Psoas muscle (tissue), 8 donors: ENCODE data around the gene SLC46A1. TPM values are rescaled to one million over a fixed set of nuclear protein-coding genes. Genes with fewer than 3 reads are reported as not detected.

ENCODE experiments used
- ATAC-seq, 4 donors: fragments of 200-7000 bp; cut with Tn5 transposase; one replicate each; pipeline ENCODE4 v1.9.1; 2020; ENCODE audit warnings: moderate library complexity in 3 of 4, mild to moderate bottlenecking in 2 of 4
- DNase-seq, 2 donors: peaks; one replicate each; pipeline ENCODE4 v3.0.0-alpha.2; 2020
- H3K27ac ChIP-seq: fragments of 200-600 bp; one replicate; pipeline ENCODE4 v1.8.0; 2022
- H3K27me3 ChIP-seq, 3 donors: fragments of 200-600 bp in 1 of 3; one replicate each; pipeline versions ENCODE4 v1.6.1 to v1.8.0; 2013 to 2022; ENCODE audit warnings: low read length in 2 of 3, mild to moderate bottlenecking in 2 of 3, moderate library complexity in 1 of 3; ENCODE audit not compliant: insufficient read depth in 3 of 3
- H3K36me3 ChIP-seq, 2 donors: fragments of 200-600 bp in 1 of 2; one replicate each; pipeline versions ENCODE4 v1.6.1 to v1.8.0; 2013 to 2022; ENCODE audit warnings: low read depth in 1 of 2, mild to moderate bottlenecking in 1 of 2, moderate library complexity in 1 of 2; ENCODE audit not compliant: insufficient read depth in 1 of 2
- H3K4me1 ChIP-seq: fragments of 200-600 bp; one replicate; pipeline ENCODE4 v1.8.0; 2022
- H3K4me3 ChIP-seq: fragments of 200-600 bp; one replicate; pipeline ENCODE4 v1.8.0; 2022; ENCODE audit warnings: mild to moderate bottlenecking
- H3K9me3 ChIP-seq: fragments of 200-600 bp; one replicate; pipeline ENCODE4 v1.8.0; 2022
- CTCF ChIP-seq: fragments of 200-600 bp; IDR thresholded peaks from one replicate; pipeline ENCODE4 v1.8.0; 2022; ENCODE audit warnings: antibody characterized with exemption
- WGBS, 3 donors: extraction: QIAGEN DNeasy Blood & Tissue Kit; methylation state at CpG; one replicate each; pipeline versions ENCODE4 v1.1.6 to v1.1.7; 2013; 5-methylcytosine and 5-hydroxymethylcytosine counted together
- intact Hi-C, 2 donors: fragments of 100-400 bp; cut with DNase I; formaldehyde crosslinking; loops; one replicate each; pipeline versions ENCODE4 v1.11.0 to v1.14.2; 2022
- polyA plus RNA-seq, 3 donors: library from polyadenylated mRNA; stranded (reverse); fragments of 200-250 nt; gene quantifications; one replicate each; pipeline ENCODE4 v1.2.3, GENCODE V29; 2013
- total RNA-seq, 4 donors: library from RNA; stranded (reverse); fragmentation: NEBNext Ultra II Directional in 2 of 4; extraction: Animal tissue kit (Norgen Biotek cat#: 25700) in 2 of 4; gene quantifications; one replicate each; pipeline versions ENCODE4 v1.2.1 to v1.2.4, GENCODE V29; 2021 to 2023
- donor health status: healthy with polysubstance abuse.
- donor health status: DM: no; HTN: no; CAD: no; lungs with moderate emphysema.
- donor health status: Bipolar disorder and iron deficiency.
- donor health status: healthy.
- donor health status: DM: yes; HTN: yes; CAD: no.
- donor health status: DM: no; HTN: no; CAD: no.
- donor health status: DM: no; HTN: no; CAD: no.
- donor health status: DM: yes; HTN: yes; CAD: no.

SLC46A1 gene
- total and polyA plus RNA-seq, 7 donors, result 1.1 to 4.2 (median 2.7) TPM

GRCh38 chr17:28370744-28371103, 35.3 kb downstream of the SLC46A1 start:
- Histone ChIP-seq H3K27ac (peak overlapping the region; percentile 38), H3K9me3 (no peaks in the 10 kb centered on the region), H3K4me3 (peak overlapping the region; percentile 73), H3K4me1 (peaks cover 12% of the 10 kb centered on the region), H3K36me3 (peaks cover 0 to 3% of the 10 kb centered on the region in 2 donors), H3K27me3 (no peaks in the 10 kb centered on the region)
- WGBS, 3 donors, result 64 to 77% (median 73%) methylated on average over 1 of the region's 1 CpG
- intact Hi-C loops, result no loop called here
- DNase-seq, result no peak
- TF ChIP-seq CTCF, result no peak
- ATAC-seq, result no peak

- WGBS, 3 donors, result 23 to 33% (median 27%) methylated on average over 8 of the region's 8 CpGs
- peak in 1 of 2 donors; percentile 37 for DNase-seq
- peak in 2 of 4 donors; percentile 12 to 14 for ATAC-seq
- Histone ChIP-seq H3K9me3 (no peaks in the 10 kb centered on the region), H3K27me3 (no peaks in the 10 kb centered on the region), H3K4me3 (peak within 1 kb of the TSS; percentile 73), H3K27ac (peak within 1 kb of the TSS; percentile 38), H3K36me3 (peaks cover 0 to 7% of the 10 kb centered on the region in 2 donors), H3K4me1 (peaks cover 12% of the 10 kb centered on the region)
- intact Hi-C loops, result no loop called here
- no peak for TF ChIP-seq CTCF
These were observed 35.8 kb downstream of the SLC46A1 start, which contains the start of gene VTN for GRCh38 chr17:28370035-28370743. TSS of gene VTN (minus strand) at chr17:28370307. CDS start at chr17:28370203, 104 bp downstream.

- no peak for TF ChIP-seq CTCF
These were observed 36.4 kb downstream of the SLC46A1 start for GRCh38 chr17:28369684-28370034.

GRCh38 chr17:28368915-28369683, 36.9 kb downstream of the SLC46A1 start:
- intact Hi-C loops, result no loop called here
- 83 to 87% (median 87%) methylated on average over 23 of the region's 23 CpGs for WGBS, 3 donors
- H3K27ac ChIP-seq, result no peak overlapping the region
- no peaks in the 10 kb centered on the region for H3K9me3 ChIP-seq
- no peak overlapping the region for H3K4me3 ChIP-seq
- no peak for TF ChIP-seq CTCF
- ATAC-seq (no peak), DNase-seq (no peak)
- peaks cover 12% of the 10 kb centered on the region for H3K4me1 ChIP-seq
- peaks cover 0 to 18% of the 10 kb centered on the region in 2 donors for H3K36me3 ChIP-seq
- no peaks in the 10 kb centered on the region for H3K27me3 ChIP-seq

More at GRCh38 chr17:28369684-28370034, 36.4 kb downstream of the SLC46A1 start:
- ATAC-seq (no peak), DNase-seq (no peak)
- no peaks in the 10 kb centered on the region for H3K27me3 ChIP-seq
- H3K4me1 ChIP-seq, result peaks cover 12% of the 10 kb centered on the region
- H3K9me3 ChIP-seq, result no peaks in the 10 kb centered on the region
- 58 to 69% (median 59%) methylated on average over 10 of the region's 10 CpGs for WGBS, 3 donors
- intact Hi-C loops, result no loop called here
- peaks cover 0 to 12% of the 10 kb centered on the region in 2 donors for H3K36me3 ChIP-seq
- H3K27ac ChIP-seq, result no peak overlapping the region
- H3K4me3 ChIP-seq, result no peak overlapping the region
